Prostate gland (tissue), 2 donors: Measurements from ENCODE around the gene GAS6. TPM values are rescaled to one million over a fixed set of nuclear protein-coding genes. Genes with fewer than 3 reads are reported as not detected.
"Not testable (repeated sequence)": the region's sequence is repeated elsewhere in the genome, so short reads cannot be mapped to it uniquely, and the experiment has no call there.

Experiments used
- DNase-seq: peaks from one replicate; pipeline ENCODE4 v3.0.0-alpha.2; 2019; ENCODE audit warnings: low spot score
- H3K27ac ChIP-seq, 2 donors: fragments of 200-600 bp; sonication (generic); 2 replicates each; pipeline ENCODE4 v1.5.1; 2017 to 2019
- H3K27me3 ChIP-seq: fragments of 200-600 bp; sonication (generic); replicated peaks from 2 replicates; pipeline ENCODE4 v1.5.1; 2019; ENCODE audit not compliant: insufficient read depth
- H3K36me3 ChIP-seq, 2 donors: fragments of 200-600 bp; sonication (generic); 1 replicate in 1 of 2; 2 replicates in 1 of 2; pipeline versions ENCODE4 v1.5.1 to v1.8.1; 2017 to 2019
- H3K4me1 ChIP-seq: fragments of 200-600 bp; sonication (generic); replicated peaks from 2 replicates; pipeline ENCODE4 v1.5.1; 2019
- H3K4me3 ChIP-seq, 2 donors: fragments of 200-600 bp; sonication (generic); 2 replicates each; pipeline ENCODE4 v1.5.1; 2017 to 2019
- H3K9me3 ChIP-seq: fragments of 200-600 bp; sonication (generic); 2 replicates; pipeline ENCODE4 v1.5.1; 2017
- POLR2A ChIP-seq: fragments of 450-650 bp; IDR thresholded peaks from one replicate; pipeline ENCODE4 v1.6.1; 2016; ENCODE audit warnings: antibody characterized with exemption, mild to moderate bottlenecking
- POLR2AphosphoS5 ChIP-seq: sonication (generic); formaldehyde crosslinking; IDR thresholded peaks from one replicate; pipeline ENCODE4 v1.6.1; 2017; ENCODE audit warnings: antibody characterized with exemption
- WGBS: methylation state at CpG from one replicate; pipeline ENCODE4 v1.1.5; 2018; 5-methylcytosine and 5-hydroxymethylcytosine counted together
- intact Hi-C: fragments of 100-400 bp; cut with DNase I; formaldehyde crosslinking; loops from one replicate; pipeline ENCODE4 v1.14.2; 2022
- total RNA-seq, 2 donors: library from RNA; depleted of rRNA; stranded (reverse); fragments of >200 nt; gene quantifications; one replicate each; pipeline ENCODE4 v1.1.0, GENCODE V29; 2016
- TF ChIP-seq, protein P1 (sequence below), 4 experiments: fragments of 200-600 bp in 2 of 4; fragments of 450-650 bp in 2 of 4; sonication (generic) in 2 of 4; IDR thresholded peaks; 1 replicate in 3 of 4; 2 replicates in 1 of 4; pipeline ENCODE4 v1.5.1; 2016 to 2019; ENCODE audit warnings: antibody characterized with exemption in 4 of 4, mild to moderate bottlenecking in 2 of 4, moderate library complexity in 2 of 4

GAS6 gene
- total RNA-seq, 2 donors from 2014 or later, result 116 to 432 TPM

DNA sequence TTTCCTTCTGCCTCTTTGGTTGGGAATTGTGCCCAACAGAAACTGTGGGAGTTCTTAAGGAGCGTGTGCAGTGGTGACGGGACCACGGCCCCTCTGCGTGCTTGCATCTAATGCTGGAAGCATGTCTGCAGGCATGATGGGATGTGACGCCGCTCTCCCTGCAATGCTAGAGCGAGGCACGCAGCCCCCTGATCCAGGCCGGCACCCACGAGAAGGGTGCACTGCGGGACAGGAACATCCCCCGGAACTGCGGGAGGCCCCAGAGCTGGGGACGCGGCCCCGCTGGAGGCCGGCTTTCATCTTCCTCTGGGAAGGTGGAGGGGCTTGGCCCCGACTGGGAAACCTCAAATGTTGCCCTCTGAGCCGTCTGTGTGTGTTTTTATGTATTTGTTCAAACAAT is 72.1 kb downstream of the GAS6 start:
- H3K4me1 ChIP-seq, result no peaks in the 10 kb centered on the region

DNA sequence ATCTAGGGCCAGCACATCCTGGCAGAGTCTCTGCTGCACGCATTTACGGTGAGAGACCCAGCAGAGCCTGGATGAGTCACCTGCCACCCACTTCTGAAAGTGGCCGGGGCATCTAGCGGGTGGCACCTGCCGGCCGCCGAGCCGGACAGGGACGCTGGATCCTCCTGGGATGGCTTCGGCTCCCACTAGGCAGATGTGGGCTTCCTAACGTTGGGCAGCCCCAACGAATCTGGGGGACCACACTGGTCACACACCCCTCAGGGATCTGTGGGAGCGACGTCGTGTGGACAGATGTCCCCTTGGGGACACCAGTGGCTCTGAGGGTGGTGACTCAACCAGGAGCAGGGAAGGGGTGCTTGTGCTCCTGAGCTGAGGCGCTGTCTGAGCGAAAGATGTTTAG is 72.7 kb downstream of the GAS6 start:
- no peak overlapping the region for H3K27ac ChIP-seq
- no peak for TF ChIP-seq POLR2AphosphoS5
- TF ChIP-seq, protein P1, sequence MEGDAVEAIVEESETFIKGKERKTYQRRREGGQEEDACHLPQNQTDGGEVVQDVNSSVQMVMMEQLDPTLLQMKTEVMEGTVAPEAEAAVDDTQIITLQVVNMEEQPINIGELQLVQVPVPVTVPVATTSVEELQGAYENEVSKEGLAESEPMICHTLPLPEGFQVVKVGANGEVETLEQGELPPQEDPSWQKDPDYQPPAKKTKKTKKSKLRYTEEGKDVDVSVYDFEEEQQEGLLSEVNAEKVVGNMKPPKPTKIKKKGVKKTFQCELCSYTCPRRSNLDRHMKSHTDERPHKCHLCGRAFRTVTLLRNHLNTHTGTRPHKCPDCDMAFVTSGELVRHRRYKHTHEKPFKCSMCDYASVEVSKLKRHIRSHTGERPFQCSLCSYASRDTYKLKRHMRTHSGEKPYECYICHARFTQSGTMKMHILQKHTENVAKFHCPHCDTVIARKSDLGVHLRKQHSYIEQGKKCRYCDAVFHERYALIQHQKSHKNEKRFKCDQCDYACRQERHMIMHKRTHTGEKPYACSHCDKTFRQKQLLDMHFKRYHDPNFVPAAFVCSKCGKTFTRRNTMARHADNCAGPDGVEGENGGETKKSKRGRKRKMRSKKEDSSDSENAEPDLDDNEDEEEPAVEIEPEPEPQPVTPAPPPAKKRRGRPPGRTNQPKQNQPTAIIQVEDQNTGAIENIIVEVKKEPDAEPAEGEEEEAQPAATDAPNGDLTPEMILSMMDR (IDR thresholded peaks at IDR 0.05), result no peak
- no peak for TF ChIP-seq POLR2A
- H3K4me3 ChIP-seq, result no peak overlapping the region
- DNase-seq, result no peak
- H3K36me3 ChIP-seq, result no peaks in the 10 kb centered on the region
- WGBS, result 83% methylated on average over 17 of the region's 17 CpGs
- intact Hi-C loops, result no loop called here
- no peaks in the 10 kb centered on the region for H3K4me1 ChIP-seq
- no peaks in the 10 kb centered on the region for H3K27me3 ChIP-seq
- no peaks in the 10 kb centered on the region for H3K9me3 ChIP-seq

More for the DNA sequence above, 72.1 kb downstream of the GAS6 start:
- TF ChIP-seq, protein P1 (IDR thresholded peaks at IDR 0.05), result no peak
- no peak for TF ChIP-seq POLR2A
- no peak for TF ChIP-seq POLR2AphosphoS5
- Histone ChIP-seq H3K4me3 (no peak overlapping the region), H3K27ac (no peak overlapping the region), H3K36me3 (no peaks in the 10 kb centered on the region), H3K9me3 (no peaks in the 10 kb centered on the region), H3K27me3 (no peaks in the 10 kb centered on the region)
- intact Hi-C loops, result no loop called here
- DNase-seq, result no peak
- 75% methylated on average over 19 of the region's 19 CpGs for WGBS

DNA sequence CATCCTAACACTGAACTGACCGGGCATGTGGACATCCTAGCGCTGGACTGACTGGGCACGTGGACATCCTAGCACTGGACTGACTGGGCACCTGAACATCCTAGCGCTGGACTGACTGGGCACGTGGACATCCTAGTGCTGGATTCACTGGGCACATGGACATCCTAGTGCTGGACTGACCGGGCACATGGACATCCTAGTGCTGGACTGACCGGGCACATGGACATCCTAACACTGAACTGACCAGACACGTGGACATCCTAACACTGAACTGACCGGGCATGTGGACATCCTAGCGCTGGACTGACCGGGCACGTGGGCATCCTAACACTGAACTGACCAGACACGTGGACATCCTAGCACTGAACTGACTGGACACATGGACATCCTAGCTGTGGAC is 73.9 kb downstream of the GAS6 start:
- WGBS, result 83% methylated on average over 13 of the region's 13 CpGs
- H3K4me3 ChIP-seq, result not testable (repeated sequence)

DNA sequence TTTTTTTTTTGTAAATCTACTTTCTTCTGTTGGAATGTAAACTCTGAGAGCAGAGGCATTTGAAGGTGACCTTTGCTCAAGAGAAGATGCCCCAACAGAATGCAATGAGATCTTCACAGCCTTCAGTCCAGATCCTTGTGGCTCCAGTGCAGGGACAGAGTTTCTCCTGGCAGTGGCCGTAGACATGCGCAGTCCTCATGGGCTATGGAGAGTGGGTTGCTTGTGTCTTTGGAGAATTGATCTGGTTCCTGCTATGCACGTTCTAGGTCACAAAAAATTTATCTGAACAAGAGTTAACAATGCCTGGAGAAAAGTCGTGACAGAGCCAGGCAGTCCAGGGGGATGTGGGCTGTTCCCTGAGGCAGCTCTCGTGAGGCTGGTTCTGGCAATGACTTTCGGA is 74.7 kb downstream of the GAS6 start:
- WGBS, result 82% methylated on average over 6 of the region's 6 CpGs
- intact Hi-C loops, result no loop called here
- DNase-seq, result no peak
- Histone ChIP-seq H3K27me3 (peaks cover 2% of the 10 kb centered on the region), H3K27ac (no peak overlapping the region), H3K36me3 (no peaks in the 10 kb centered on the region), H3K4me3 (no peak overlapping the region), H3K4me1 (no peaks in the 10 kb centered on the region), H3K9me3 (no peaks in the 10 kb centered on the region)
- TF ChIP-seq POLR2AphosphoS5, result no peak

More for the DNA sequence above, 73.9 kb downstream of the GAS6 start:
- H3K27me3 ChIP-seq, intact Hi-C loops, H3K4me1 ChIP-seq, DNase-seq, H3K27ac ChIP-seq, H3K36me3 ChIP-seq, H3K9me3 ChIP-seq: not testable (repeated sequence)

DNA sequence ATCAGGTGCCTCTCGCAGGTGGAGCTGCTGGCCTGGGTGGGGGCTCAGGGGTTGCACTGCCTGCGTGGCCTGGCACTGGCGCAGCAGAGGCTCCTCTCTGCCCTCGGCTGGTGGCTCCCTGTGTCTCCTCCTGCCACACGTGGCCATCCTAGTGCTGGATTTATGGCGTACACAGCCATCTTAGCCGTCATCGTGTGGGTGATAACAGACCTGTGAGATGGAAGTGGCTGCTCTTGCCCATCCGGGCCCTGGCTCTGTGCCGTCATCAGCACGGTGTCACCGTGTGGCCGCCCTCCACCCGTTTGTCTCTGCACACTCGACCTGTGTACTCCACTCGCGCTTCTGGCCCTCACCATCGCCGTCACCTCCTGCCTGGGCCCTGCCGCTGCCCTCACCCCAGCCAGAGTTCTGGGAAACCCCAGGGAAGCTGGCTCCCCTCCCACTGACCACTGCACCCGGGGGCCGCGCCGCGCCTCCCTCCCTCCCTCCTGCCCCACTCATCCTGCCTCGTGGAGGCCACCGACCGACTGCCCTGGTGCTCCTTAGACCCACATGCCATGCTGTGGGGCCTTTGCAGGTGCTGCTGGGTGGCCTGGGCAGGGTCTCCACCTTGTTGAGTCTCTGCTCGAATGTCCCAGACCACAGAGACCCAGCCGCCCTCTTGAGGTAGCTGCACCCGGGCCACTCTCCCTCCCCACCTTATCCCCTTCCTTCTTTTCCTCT is 75.3 kb downstream of the GAS6 start:
- Histone ChIP-seq H3K27me3 (peaks cover 2% of the 10 kb centered on the region), H3K36me3 (no peaks in the 10 kb centered on the region), H3K4me3 (no peak overlapping the region)

More for the DNA sequence above, 75.3 kb downstream of the GAS6 start:
- Histone ChIP-seq H3K4me1 (no peaks in the 10 kb centered on the region), H3K27ac (no peak overlapping the region), H3K9me3 (no peaks in the 10 kb centered on the region)
- 85% methylated on average over 31 of the region's 31 CpGs for WGBS
- intact Hi-C loops, result no loop called here
- no peak for DNase-seq
- TF ChIP-seq, protein P1 (IDR thresholded peaks at IDR 0.05), result no peak
- TF ChIP-seq POLR2A (no peak), POLR2AphosphoS5 (no peak)
